ENCODE measurements around the gene RTF1. TPM values are rescaled to one million over a fixed set of nuclear protein-coding genes. Genes with fewer than 3 reads are reported as not detected.
"Not testable (repeated sequence)": the region's sequence is repeated elsewhere in the genome, so short reads cannot be mapped to it uniquely, and the experiment has no call there.

RTF1 gene
- polyA plus RNA-seq, 1 donor, result 46.6 TPM

DNA sequence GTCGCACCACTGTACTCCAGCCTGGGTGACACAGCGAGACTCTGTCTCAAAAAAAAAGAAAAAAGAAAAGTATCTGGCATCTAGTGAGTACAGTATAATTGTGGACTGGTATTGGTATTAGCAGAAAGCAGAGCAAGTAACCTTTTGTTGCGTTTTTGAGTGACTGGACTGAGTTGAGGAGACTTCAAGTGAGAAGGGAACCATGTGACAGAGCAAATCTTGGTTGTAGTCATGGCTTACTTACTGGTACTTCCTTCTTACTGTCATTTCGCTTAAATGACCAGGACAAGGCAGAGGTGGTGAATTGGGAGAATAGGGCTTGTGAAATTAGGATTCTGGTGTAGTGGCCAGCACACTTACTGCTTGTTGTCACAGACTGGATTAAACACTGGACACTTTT, 20.6 kb downstream of the RTF1 start:
- no peak for DNase-seq

DNA sequence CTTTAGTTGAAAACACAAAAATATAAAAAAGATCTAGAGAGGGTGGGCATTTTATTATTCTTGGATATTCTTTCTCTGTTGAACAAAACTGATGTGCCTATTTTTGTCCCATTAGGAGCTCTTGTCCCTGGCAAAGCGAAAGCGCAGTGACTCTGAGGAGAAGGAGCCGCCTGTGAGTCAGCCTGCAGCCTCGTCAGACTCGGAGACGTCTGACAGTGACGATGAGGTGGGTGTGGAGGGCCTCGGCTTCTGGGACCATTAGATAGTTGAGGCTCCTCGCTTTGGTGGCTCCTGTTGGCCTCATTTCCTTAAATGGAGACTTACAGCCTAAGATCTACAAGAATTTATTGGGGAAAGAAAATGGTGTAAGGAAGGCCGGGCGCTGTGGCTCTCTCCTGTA, 21.3 kb downstream of the RTF1 start:
- DNase-seq, result no peak

DNA sequence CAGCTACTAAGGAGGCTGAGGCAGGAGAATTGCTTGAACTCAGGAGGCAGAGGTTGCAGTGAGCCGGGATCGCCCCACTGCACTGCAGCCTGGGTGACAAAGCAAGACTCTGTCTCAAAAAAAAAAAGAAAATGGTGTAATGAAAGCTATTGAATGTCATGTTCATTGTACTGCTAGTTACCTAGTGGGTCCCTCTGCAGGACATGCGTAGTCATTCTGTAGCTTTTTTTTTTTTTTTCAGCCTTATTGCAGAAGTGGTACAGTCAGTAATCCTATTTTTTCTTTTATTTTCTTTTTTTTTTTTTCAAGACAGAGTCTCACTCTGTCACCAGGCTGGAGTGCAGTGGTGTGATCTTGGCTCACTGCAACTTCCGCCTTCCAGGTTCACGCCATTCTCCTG, 21.9 kb downstream of the RTF1 start:
- DNase-seq, result not testable (repeated sequence)

DNA sequence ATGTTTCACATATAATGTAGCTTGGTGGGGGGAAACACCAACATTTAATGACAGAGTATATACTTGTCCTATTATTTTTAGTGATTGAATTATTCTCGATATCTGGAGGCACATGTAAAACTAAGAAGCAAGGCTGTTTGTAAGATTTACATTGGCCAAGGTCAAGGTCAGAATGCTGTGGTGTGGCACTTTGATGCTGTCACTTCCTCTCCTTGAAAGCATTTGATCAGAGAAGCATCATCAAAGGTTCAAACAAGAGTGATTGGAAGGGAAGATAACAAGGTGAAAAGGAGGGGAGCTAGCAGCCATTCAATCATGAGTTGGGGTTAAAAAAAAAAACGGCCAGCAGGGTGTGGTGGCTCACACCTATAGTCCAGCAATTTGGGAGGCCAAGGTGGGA, 26.4 kb downstream of the RTF1 start:
- no peak for DNase-seq

DNA sequence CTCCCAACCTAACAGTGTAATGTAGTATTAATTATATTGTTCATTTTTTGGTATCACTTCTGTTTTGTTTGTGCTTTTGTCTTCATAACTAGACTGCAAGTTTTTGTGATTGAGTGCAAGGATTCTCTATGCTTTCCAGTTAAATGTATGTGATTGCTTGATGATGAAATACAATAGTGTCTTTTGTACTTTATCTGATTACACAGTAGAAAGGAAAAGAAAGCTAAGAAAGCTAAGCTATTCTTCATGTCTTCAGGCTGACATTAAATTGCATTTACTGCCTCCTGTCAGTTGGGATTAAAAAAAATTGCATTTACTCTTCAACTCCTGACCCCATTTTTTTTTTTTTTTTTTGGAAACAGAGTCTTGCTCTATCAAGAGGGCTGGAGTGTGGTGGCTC, 28.5 kb downstream of the RTF1 start:
- no peak for DNase-seq

DNA sequence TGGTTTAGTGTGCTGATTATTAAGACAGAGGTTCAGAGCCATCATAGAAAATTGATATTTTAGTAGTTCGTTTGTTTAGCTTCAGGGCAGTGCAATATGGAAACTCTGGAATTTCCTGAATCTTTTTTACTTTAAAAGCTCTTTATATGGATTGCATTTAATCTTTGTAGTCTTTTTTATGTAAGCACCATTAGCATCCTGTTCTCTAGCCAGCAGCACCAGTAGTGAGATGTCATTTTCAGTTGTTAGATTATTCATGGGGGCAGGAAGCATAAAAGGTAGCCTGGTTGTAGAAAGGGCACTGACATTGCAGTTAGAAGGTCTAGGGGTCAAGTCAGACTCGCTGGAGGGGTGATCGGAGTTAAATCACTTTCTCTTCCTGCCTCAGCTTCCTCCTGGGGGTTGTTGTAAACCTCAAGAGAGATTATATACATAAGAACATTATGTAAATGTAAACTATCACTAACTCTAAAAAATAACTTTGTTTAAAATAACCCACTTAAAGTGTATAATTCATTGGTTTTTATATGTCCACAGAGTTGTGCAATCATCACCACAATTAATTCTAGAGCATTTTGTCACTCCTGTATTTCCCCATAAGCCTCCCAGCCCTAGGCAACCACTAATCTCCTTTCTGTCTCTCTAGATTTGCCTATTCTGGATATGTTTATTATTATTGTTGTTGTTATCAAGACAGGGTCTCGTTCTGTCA, 45.3 kb downstream of the RTF1 start:
- no peak for DNase-seq

DNA sequence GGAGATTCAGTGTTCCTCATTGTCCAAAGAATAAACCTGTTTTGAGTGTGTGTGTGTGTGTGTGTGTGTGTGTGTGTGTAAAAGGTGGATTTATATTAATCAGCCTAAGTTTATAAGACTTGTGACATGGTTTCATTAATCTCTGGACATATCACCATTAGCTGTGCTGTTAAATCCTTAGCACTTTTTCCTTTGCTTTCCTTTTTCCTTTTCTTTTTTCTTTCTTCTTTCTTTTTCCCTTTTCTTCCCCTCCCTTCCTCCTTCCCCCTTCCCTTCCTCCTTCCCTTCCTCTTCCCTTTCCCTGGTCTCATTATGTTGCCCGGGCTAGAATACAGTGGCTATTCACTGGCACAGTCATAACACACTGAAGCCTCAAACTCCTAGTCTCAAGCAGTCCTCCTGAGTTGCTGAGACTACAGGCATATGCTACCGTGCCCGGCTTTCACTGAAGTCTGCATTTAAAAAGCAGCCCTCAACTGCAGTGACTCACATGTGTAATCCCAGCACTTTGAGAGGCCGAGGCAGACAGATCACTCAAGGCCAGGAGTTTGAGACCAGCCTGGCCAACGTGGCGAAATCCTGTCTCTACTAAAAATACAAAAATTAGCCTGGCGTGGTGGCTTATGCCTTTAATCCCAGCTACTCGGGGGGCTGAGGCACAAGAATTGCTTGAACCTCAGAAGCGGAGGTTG, 48.1 kb downstream of the RTF1 start:
- DNase-seq, result no peak

DNA sequence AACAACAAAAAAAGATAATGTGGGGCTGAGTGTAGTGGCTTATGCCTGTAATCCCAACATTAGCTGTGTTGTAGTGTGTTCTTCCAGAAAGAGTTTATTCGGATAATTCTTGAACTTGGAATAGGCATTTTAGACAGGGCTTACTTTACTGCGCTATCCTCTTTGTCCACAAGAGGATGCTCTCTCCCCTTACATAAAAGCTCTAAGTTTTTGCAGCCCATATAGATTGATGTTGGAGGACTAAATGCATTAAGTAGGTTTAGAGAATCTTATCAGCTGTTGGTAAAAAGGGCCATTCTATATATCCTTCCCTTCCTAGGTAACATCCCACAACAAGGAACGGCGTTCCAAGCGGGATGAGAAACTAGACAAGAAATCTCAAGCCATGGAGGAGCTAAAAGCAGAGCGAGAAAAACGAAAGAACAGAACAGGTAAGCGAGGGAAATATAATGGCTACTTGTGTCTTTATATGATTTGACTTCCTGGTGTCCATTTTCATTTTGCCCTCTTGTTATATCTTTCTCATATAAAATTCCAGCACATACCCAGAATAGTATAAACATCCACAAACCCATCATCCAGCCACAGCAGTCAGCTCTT, 49.0 kb downstream of the RTF1 start:
- peak; percentile 29 for DNase-seq

DNA sequence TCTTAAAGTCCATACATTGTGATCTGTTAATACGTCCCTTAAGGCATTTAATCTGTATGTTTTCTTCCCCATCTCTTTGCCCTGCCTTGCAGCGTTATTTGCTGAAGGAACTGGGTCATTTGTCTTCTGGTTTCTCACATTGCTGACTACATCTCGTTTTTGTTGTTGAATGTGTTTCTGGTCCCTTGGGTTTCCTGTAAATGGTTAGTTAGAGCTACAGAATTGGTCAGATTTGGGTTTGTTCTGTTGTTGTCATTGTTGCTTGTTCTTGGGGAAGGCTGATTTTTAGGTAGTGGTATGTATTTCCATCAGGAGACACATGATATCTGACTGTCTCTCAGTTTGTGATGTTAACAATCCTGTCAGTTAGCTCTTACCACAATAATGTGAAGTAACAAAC, 49.8 kb downstream of the RTF1 start:
- no peak for DNase-seq

DNA sequence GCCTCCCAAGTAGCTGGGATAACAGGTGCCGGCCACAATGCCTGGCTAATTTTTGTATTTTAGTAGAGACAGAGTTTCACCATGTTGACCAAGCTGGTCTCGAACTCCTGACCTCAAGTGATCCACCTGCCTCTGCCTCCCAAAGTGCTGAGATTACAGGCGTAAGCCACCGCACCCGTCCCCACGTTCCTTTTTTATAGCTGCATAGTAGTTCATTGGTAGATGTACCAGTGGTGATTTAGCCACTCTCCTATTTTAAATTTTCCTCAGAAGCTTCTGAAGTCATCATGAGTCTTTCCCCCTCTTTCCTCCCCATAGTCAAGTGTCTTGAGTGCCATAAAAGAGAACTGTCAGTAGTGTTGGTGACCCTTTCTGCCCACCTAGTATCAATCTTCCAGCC, 52.7 kb downstream of the RTF1 start:
- DNase-seq, result not testable (repeated sequence)

DNA sequence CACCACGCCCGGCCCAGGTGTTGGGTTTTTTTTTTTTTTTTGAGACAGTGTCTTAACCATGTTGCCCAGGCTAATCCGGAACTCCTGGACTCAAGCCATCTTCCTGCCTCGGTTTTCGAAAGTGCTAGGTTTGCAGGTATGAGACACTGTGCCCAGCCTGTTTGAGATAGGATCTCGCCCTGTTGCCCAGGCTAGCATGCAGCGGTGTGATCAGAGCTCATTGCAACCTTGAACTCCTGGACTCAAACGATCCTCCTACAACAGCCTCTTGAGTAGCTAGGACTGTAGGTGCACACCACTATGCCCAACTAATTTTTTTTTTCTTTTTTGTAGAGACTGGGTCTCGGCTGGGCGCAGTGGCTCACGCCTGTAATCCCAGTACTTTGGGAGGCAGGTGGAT, 56.5 kb downstream of the RTF1 start:
- DNase-seq, result no peak

DNA sequence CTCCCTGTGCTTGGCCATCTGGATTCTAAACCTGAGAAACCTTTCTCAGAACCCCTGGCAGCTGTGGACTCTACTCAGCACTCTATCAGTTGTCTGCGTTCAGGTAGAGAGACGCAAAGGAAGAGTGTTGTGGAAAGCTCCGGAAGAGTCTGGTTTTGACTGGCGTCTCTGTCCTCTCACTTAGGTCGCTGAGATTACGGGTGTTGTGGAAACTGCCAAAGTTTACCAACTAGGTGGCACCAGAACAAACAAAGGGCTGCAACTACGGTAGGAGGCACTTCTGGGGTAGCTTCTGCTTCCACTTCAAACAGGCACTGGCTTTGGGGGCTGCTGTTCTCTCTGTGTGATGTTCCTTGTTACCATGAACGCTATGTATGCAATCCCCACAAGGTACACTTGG, 57.5 kb downstream of the RTF1 start:
- DNase-seq, result no peak

DNA sequence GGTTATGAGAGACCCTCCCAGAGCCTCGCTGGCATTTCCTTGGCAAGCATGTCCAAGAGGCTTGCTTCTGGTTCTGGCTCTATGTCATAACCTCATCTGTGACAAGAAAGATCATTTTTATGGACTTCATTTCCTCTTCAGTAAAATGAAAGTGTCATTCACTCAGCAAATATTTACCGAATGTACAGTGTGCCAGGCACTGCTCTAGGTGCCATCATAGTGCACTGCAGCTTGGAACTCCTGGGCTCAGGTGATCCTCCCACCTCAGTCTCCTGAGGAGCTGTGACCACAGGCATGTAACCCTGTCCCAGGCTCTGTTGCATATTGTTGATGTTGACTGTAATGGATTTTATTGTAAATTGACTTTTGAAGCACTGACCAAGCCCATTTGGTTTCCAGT, 58.0 kb downstream of the RTF1 start:
- no peak for DNase-seq

DNA sequence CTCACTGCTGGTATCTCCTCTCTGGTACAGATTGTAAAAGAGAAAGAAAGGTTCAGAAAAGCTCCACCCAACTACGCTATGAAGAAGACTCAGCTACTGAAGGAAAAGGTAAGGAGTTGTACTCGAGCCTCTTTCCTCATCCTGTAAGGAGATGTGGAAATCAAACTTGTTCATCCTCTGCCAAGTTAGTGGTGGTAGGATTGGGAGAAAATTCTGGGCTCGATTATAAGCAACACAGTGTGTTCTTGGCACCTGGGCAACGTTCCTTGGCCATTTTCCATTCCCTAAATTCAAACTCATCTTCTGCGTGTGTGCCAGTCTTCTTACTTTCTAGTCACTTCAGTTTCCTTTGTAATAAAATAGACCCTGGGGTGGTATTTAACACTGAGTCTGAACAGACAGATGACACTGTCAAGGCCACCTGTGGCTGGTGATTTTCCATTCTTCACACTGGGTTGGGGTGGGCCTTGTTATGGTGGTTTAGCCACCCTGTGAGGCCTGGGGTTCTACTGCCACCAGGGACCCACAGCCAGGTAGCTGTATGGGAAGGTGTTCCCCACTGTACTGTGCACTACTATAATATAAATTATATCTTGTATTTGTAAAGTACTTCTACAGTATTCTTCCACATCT, 59.6 kb downstream of the RTF1 start:
- DNase-seq, result no peak

DNA sequence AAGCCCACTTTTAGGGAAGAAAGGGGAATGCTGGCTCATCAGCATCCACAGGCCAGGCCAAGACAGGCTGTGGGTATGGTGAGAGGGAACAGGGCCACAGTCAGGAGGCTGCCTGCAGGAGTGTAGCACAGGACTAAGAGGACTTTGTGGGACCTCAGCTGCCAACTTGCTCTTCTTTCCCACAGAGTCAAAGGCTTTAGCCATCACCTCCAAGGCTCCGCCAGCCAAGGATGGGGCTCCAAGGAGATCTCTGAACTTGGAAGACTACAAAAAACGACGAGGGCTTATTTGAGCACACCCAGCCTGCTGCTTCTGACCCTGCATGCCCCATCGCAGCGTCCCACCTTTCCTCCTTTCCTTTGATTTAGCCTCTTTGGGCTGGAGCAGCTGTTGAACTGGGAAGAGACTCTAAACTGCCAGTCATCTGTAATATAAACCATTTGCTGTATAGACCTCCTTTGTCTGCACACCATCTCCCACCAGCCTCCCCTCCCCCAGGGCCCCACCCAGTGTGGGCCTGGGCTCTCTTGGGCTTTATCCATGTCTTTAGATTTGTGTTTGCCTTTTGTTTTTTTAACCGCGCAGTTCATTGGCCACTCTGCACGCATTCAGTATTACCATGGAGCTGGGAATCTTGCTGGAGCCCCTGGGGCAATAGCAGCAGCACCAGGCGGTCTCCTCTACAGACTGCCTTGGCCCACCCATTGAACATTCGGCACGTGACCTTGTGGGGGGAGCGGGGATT, 63.7 kb downstream of the RTF1 start:
- no peak for DNase-seq

DNA sequence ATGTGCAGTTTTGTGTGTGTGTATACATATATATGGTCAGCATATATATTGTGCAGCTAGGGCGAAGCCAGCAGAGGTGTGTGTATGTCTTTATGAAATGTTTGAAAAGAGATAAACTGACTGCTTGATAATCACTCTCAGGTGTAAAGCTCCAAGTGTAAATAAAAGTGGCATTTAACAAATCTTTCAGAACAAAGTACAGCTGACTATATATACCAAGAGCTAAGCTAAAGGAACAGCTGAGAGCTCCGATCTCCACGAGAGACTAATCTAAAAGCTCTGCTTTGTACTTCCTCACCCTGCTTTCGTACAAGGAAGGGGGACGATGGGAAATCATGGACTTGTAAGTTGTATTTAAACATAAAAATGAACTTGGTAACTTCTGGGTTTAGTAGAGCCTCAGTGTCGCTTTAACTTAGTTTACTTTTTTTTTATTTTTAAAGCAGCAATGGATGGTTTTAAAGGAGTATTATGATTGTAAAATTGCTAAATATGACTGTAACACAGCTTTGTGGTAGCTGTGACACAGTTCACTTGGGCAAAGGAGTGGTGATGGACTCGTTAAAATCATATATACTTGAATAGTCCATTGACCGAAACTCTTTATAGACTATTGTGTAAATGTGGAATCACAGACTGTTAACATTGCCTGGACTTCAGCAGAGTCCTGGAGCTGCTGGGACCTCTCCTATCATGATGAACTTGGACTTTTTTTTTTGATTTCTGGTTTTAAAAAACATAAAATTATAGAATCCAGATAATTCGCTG, 65.4 kb downstream of the RTF1 start:
- no peak for DNase-seq

DNA sequence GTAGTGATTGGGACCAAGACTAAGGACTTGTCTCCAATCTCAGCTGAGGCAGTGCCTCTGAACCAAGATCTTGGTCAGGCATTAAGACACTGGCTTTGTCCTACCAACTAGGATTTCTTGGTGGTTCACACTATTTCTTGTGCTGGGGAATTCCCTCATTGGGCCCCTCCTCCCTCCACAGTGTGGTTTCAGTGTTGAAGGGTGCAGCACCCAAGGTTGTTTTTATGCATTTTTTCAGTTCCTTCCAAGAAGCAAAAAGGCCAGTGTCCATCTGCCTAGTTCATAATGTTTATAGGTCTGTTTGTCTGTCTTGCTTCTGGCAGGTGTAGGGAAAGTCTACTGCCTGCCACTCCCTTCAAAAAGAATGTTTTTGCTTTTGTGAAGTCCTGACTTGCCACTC, 66.2 kb downstream of the RTF1 start:
- DNase-seq, result no peak

DNA sequence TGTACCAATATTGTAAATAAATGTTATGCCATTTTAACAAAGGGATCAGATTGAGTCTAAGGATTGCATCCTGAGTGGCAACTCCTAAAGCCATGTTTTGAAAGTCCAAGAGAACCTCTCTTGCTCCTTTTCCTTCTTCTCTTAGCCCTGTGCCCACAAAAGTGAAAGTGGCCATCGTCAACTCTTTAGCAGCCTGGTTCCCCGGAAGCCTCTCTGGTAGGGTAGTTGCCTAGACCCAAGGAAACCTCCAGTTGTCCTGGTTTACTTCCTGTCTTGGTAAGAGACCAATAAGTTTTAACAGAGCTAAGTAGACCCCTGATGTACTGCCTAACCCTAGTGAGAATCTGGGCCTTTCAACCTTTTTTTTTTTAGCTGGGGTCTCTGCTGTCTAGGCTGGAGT, 66.6 kb downstream of the RTF1 start:
- no peak for DNase-seq

DNA sequence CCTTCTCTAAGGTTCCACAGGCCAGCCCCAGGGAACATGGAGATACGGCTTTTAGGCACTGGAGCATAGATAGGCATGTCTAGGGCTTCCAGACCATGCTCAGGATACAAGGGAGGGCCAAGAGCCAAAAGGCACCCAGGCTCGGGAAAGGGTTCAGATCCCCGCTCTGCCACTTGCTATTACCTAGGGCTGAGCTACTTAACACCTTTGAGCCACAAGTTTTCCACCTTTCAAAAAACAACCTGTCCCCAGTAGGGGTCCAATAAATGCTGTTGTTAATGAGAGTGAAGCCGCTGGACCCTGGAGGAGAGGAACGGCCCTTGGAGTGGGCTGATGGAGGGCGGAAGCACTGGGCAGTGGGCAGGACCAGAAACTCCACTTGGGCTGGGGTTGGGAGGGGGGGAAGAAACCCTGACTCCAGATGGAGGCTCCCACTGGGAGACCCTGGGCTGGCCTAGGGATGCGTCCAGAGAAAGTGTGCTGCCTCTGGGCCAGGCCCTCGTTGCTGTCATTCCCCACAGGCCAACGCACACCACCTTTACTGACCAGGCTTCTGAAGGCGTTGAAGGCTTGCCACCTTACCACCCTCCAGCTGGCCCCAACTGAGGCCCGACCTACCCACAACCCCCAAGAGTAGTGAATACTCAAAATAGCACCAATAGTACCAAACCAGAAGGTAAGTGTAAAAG, 68.2 kb downstream of the RTF1 start:
- DNase-seq, result no peak

DNA sequence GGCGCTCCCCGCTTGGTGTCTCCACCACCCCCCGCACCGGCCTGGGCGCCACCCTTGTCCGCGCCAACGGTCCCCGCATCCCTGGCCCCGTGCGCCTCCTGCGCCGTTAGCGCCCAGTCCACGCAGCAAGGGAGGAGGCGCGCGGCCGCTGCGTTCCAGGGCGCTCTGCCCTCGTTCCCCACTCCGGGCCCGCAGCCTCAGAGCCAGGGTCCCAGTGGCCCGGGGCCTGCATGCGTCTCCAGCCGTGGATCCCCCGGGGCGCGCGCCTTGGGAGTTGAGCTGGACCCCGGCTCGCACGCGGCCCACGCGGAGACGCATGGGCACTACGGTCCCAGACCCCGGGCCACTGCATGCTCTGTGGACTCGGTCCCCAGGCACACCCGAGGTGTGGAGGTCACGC, 69.4 kb downstream of the RTF1 start:
- no peak for DNase-seq

DNA sequence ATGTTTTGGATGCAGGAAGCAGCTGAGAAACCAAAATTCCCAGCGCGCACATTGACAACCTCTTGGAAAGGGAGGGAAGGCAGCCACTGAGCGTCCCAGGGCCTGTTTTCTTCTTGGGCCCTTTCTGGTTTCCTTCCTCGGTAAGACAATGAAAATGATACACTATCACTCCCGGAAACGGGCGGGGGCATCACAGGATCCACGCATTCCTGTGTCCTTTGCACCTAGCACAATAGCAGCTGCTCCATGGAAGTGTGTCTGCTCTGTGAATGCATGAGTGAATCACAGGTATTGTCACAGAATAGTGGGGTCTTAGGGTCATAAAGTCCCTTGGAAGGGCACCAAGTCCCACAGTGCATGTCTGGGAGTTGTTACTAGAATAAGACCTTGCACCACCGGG, 70.5 kb downstream of the RTF1 start:
- no peak for DNase-seq

DNA sequence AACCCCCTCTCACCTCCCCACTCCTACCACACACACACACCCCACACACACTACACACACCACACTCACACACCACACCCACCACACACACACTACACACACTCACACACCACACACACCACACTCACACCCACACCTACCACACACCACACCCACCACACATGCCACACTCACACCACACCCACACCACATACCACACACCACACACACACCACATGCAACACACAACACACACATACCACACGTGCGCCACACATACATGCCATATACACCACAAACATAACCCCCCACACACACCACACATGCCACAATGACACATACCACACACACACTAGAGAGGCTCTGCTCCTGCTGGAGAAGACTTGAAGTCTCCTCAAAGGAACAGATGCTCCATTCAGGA, 70.9 kb downstream of the RTF1 start:
- DNase-seq, result no peak

Data from hindlimb muscle (tissue), 1 donor.